Endothelial cell of umbilical vein (primary cell): ENCODE measurements around the gene CD1E.

Experiments used
- POLR2AphosphoS5 ChIP-seq: IDR thresholded peaks from 2 replicates; pipeline ENCODE4 v1.6.1; 2012; ENCODE audit warnings: low read depth, mild to moderate bottlenecking, control low read depth, low read length, moderate library complexity; ENCODE audit not compliant: insufficient read depth
- TF ChIP-seq, protein P1 (sequence below), 2 donors: IDR thresholded peaks; 1 replicate in 1 of 2; 2 replicates in 1 of 2; pipeline ENCODE4 v1.5.1; 2011; ENCODE audit warnings: low read length in 2 of 2, mild to moderate bottlenecking in 2 of 2, moderate library complexity in 2 of 2, control low read depth in 1 of 2, inconsistent platforms in 1 of 2, low read depth in 1 of 2; ENCODE audit not compliant: insufficient read depth in 1 of 2; ENCODE audit errors: extremely low read depth in 1 of 2

DNA sequence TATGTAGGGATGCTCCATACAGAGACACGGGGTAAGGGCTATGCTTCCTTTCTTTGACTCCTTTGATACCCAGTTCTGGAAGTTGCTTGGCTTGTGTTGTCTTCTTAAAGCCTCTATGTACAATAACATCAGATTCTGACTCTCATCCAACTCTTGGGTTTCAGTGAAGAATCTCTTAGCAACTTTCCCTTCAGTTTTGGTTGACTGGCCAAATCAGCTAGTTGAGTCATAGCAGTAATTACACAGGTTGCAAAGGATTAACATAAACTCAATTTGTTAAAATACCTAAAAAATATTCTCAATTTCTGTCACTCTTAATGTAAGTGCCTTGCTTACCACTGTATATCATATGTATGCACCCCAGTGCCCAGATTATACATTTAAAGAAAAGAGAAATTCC, 9.2 kb downstream of the CD1E start:
- no peak for TF ChIP-seq POLR2AphosphoS5
- TF ChIP-seq, protein P1, sequence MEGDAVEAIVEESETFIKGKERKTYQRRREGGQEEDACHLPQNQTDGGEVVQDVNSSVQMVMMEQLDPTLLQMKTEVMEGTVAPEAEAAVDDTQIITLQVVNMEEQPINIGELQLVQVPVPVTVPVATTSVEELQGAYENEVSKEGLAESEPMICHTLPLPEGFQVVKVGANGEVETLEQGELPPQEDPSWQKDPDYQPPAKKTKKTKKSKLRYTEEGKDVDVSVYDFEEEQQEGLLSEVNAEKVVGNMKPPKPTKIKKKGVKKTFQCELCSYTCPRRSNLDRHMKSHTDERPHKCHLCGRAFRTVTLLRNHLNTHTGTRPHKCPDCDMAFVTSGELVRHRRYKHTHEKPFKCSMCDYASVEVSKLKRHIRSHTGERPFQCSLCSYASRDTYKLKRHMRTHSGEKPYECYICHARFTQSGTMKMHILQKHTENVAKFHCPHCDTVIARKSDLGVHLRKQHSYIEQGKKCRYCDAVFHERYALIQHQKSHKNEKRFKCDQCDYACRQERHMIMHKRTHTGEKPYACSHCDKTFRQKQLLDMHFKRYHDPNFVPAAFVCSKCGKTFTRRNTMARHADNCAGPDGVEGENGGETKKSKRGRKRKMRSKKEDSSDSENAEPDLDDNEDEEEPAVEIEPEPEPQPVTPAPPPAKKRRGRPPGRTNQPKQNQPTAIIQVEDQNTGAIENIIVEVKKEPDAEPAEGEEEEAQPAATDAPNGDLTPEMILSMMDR (IDR thresholded peaks at IDR 0.05; ENCODE audit: extremely low read depth in 1 of 2, insufficient read depth in 1 of 2, low read depth in 1 of 2, low read length in 2 of 2) = no peak
